SK-N-SH (cell line): ENCODE results near the gene ZBTB46. TPM values are rescaled to one million over a fixed set of nuclear protein-coding genes. Genes with fewer than 3 reads are reported as not detected.

Experiments
- CTCF ChIA-PET: fragments of 300-600, 350-600 bp; formaldehyde crosslinking; extraction: SDS; loops from one replicate; lab custom pipeline; 2021; lab: Yijun Ruan, JAX
- POLR2A ChIA-PET: fragments of 350-600 bp; sonication (Branson Sonifier 250); formaldehyde crosslinking; extraction: SDS; loops from one replicate; lab custom pipeline; 2020; ENCODE audit warnings: antibody characterized with exemption, inconsistent platforms; lab: Yijun Ruan, JAX
- DNase-seq: peaks from one replicate; pipeline ENCODE4 v3.0.0; 2012
- H2AFZ ChIP-seq: fragments of 200-600 bp; sonication (generic); 2 replicates; pipeline ENCODE4 v1.8.1; 2016; ENCODE audit warnings: antibody characterized with exemption, mild to moderate bottlenecking, low read depth
- H3F3A ChIP-seq: fragments of 200-600 bp; sonication (generic); replicated peaks from 2 replicates; pipeline ENCODE3; 2016; ENCODE audit warnings: antibody characterized with exemption, mild to moderate bottlenecking; ENCODE audit not compliant: insufficient read depth
- H3K27ac ChIP-seq, 2 experiments: fragments of 200-500 bp in 1 of 2; fragments of 200-600 bp in 1 of 2; sonication (Bioruptor generic) in 1 of 2; sonication (generic), shearing (Covaris generic) in 1 of 2; 2 replicates each; pipeline versions ENCODE4 v1.5.1 to v1.6.1; 2014 to 2016; ENCODE audit warnings: low read depth in 2 of 2, inconsistent platforms in 1 of 2, low read length in 1 of 2, mild to moderate bottlenecking in 1 of 2, mixed read lengths in 1 of 2
- H3K27me3 ChIP-seq: fragments of 200-600 bp; sonication (generic), shearing (Covaris generic); 2 replicates; pipeline ENCODE4 v1.6.1; 2016; ENCODE audit warnings: mixed run types; ENCODE audit not compliant: insufficient read depth
- H3K36me3 ChIP-seq, 2 experiments: fragments of 200-500 bp in 1 of 2; fragments of 200-600 bp in 1 of 2; sonication (Bioruptor generic) in 1 of 2; sonication (generic) in 1 of 2; replicated peaks in 1 of 2; 2 replicates each; pipeline versions ENCODE3 to v1.5.1; 2014 to 2016; ENCODE audit warnings: low read length in 1 of 2, mild to moderate bottlenecking in 1 of 2; ENCODE audit not compliant: insufficient read depth in 2 of 2, control insufficient read depth in 1 of 2
- H3K4me1 ChIP-seq, 2 experiments: fragments of 200-500 bp in 1 of 2; fragments of 200-600 bp in 1 of 2; sonication (Bioruptor generic) in 1 of 2; sonication (generic), shearing (Covaris generic) in 1 of 2; 2 replicates each; pipeline versions ENCODE4 v1.5.1 to v1.6.1; 2014 to 2016; ENCODE audit warnings: low read depth in 1 of 2, low read length in 1 of 2, mixed run types in 1 of 2; ENCODE audit not compliant: insufficient read depth in 2 of 2, control insufficient read depth in 1 of 2
- H3K4me2 ChIP-seq: fragments of 200-600 bp; sonication (generic), shearing (Covaris generic); 2 replicates; pipeline ENCODE4 v1.6.1; 2017; ENCODE audit warnings: mixed run types
- H3K4me3 ChIP-seq, 2 experiments: fragments of 200-500 bp in 1 of 2; fragments of 200-600 bp in 1 of 2; sonication (Bioruptor generic) in 1 of 2; sonication (generic), shearing (Covaris generic) in 1 of 2; 2 replicates each; pipeline versions ENCODE4 v1.5.1 to v1.8.1; 2014 to 2016; ENCODE audit warnings: low read depth in 2 of 2, inconsistent platforms in 1 of 2, low read length in 1 of 2, mild to moderate bottlenecking in 1 of 2, mixed read lengths in 1 of 2, moderate library complexity in 1 of 2
- H3K79me2 ChIP-seq: fragments of 200-600 bp; sonication (generic); 2 replicates; pipeline ENCODE4 v1.8.1; 2017; ENCODE audit warnings: mild to moderate bottlenecking; ENCODE audit not compliant: insufficient read depth
- H3K9ac ChIP-seq: fragments of 200-600 bp; sonication (generic); 2 replicates; pipeline ENCODE4 v1.6.1; 2017; ENCODE audit warnings: mixed run types
- H3K9me2 ChIP-seq: fragments of 200-600 bp; sonication (generic); 2 replicates; pipeline ENCODE4 v1.6.1; 2017; ENCODE audit warnings: mixed run types
- H3K9me3 ChIP-seq: fragments of 200-600 bp; sonication (generic); 2 replicates; pipeline ENCODE4 v1.6.1; 2017; ENCODE audit warnings: mixed run types, mild to moderate bottlenecking, moderate library complexity
- H4K20me1 ChIP-seq: fragments of 200-600 bp; sonication (generic); 2 replicates; pipeline ENCODE4 v1.6.1; 2017; ENCODE audit warnings: mild to moderate bottlenecking, mixed run types; ENCODE audit not compliant: insufficient read depth
- CHD2 ChIP-seq: fragments of 150-350 bp; IDR thresholded peaks from 2 replicates; pipeline ENCODE4 v1.6.1; 2018; ENCODE audit warnings: low read length; ENCODE audit not compliant: partially characterized antibody
- ELF1 ChIP-seq: IDR thresholded peaks from 2 replicates; pipeline ENCODE4 v1.4.0; 2012
- EP300 ChIP-seq, 2 experiments: IDR thresholded peaks; 2 replicates each; pipeline versions ENCODE4 v1.4.0 to v1.6.1; 2012; ENCODE audit warnings: borderline replicate concordance in 1 of 2, low read depth in 1 of 2, low read length in 1 of 2
- EZH2phosphoT487 ChIP-seq: fragments of 200-600 bp; sonication (generic); IDR thresholded peaks from 2 replicates; pipeline ENCODE4 v1.6.1; 2017; ENCODE audit warnings: low read depth, mixed run types, mild to moderate bottlenecking, antibody characterized with exemption, moderate library complexity, borderline replicate concordance
- GATA2 ChIP-seq: sonication (generic); formaldehyde crosslinking; IDR thresholded peaks from 2 replicates; pipeline ENCODE4 v1.5.0; 2020; ENCODE audit warnings: mild to moderate bottlenecking, missing genetic modification reagents
- MEF2A ChIP-seq: IDR thresholded peaks from 2 replicates; pipeline ENCODE4 v1.4.0; 2012; ENCODE audit warnings: low read depth, borderline replicate concordance
- MXI1 ChIP-seq: IDR thresholded peaks from 2 replicates; pipeline ENCODE4 v1.6.1; 2012; ENCODE audit warnings: mild to moderate bottlenecking, low read depth, low read length, improper control_type of control experiment
- NFIC ChIP-seq: IDR thresholded peaks from 2 replicates; pipeline ENCODE4 v1.4.0; 2012; ENCODE audit warnings: borderline replicate concordance
- RCOR1 ChIP-seq: fragments of 150-350 bp; IDR thresholded peaks from 2 replicates; pipeline ENCODE4 v1.6.1; 2017; ENCODE audit warnings: antibody characterized with exemption, low read length
- TCF12 ChIP-seq: IDR thresholded peaks from 2 replicates; pipeline ENCODE4 v1.4.0; 2012
- WGBS: methylation state at CpG from one replicate; pipeline ENCODE4 v1.1.6; 2017; ENCODE audit warnings: low lambda C conversion rate; 5-methylcytosine and 5-hydroxymethylcytosine counted together
- polyA plus RNA-seq, 3 experiments: library from polyadenylated mRNA; depleted of rRNA; stranded (reverse); fragments of >200 nt; gene quantifications; 2 replicates each; pipeline ENCODE4 v1.2.3, GENCODE V29; 2012
- TF ChIP-seq, protein P1 (sequence below): IDR thresholded peaks from 2 replicates; pipeline ENCODE4; 2012
- TF ChIP-seq, protein P2 (sequence below): fragments of 200-600 bp; sonication (generic); IDR thresholded peaks from 2 replicates; pipeline ENCODE4 v1.6.1; 2017; ENCODE audit warnings: antibody characterized with exemption, mild to moderate bottlenecking, moderate library complexity
- TF ChIP-seq, protein P3 (sequence below): IDR thresholded peaks from 2 replicates; pipeline ENCODE4 v1.6.1; 2012; ENCODE audit warnings: mild to moderate bottlenecking, low read depth, low read length, moderate library complexity

Gene ZBTB46
- polyA plus RNA-seq, 1 of the 3 experiments (the other 2 are of a cell fraction), result 0.15 TPM

DNA sequence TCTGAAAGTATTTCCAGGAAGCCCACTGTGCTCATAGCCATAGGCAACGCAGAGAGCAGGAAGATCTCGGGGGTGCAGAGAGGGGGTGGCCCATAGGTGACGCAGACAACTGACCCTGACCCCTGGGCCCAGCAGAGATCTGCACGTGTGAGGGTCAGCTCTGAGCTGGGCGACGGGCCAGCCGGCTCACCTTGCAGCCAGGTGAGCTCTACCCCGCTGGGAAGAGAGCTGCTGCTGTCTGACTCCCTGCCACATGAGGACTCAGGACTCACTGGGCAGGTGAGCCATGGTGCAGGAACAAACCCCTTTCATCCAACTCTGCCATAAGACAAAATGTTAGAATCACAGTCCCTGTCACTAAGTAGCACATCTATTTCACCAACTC lies 19.6 kb downstream of the ZBTB46 start:
- Histone ChIP-seq H3K4me1 (no peaks in the 10 kb centered on the region), H3F3A (peaks cover 9% of the 10 kb centered on the region), H3K79me2 (no peaks in the 10 kb centered on the region), H3K27ac (no peak overlapping the region), H4K20me1 (peaks cover 4% of the 10 kb centered on the region; the same call in 1 of the 2 replicates), H3K36me3 (no peaks in the 10 kb centered on the region), H3K4me3 (no peak overlapping the region), H3K27me3 (no peaks in the 10 kb centered on the region), H2AFZ (no peak overlapping the region), H3K9ac (no peak overlapping the region), H3K9me2 (no peaks in the 10 kb centered on the region), H3K9me3 (no peaks in the 10 kb centered on the region), H3K4me2 (no peak overlapping the region)
- 63% methylated on average over 3 of the region's 8 CpGs for WGBS
- DNase-seq, result no peak
- TF ChIP-seq, protein P1, sequence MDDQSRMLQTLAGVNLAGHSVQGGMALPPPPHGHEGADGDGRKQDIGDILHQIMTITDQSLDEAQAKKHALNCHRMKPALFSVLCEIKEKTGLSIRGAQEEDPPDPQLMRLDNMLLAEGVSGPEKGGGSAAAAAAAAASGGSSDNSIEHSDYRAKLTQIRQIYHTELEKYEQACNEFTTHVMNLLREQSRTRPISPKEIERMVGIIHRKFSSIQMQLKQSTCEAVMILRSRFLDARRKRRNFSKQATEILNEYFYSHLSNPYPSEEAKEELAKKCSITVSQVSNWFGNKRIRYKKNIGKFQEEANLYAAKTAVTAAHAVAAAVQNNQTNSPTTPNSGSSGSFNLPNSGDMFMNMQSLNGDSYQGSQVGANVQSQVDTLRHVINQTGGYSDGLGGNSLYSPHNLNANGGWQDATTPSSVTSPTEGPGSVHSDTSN, result no peak
- TF ChIP-seq RCOR1, result no peak
- no peak for TF ChIP-seq NFIC
- TF ChIP-seq MEF2A, result no peak
- ChIA-PET POLR2A (no interaction called here), CTCF (interaction anchor here (0.8 to 3.2 kb wide), 4 partner anchors 16 to 52 kb away, joined by 3 to 19 read pairs (median 4); no protein-coding TSS in a partner anchor)

DNA sequence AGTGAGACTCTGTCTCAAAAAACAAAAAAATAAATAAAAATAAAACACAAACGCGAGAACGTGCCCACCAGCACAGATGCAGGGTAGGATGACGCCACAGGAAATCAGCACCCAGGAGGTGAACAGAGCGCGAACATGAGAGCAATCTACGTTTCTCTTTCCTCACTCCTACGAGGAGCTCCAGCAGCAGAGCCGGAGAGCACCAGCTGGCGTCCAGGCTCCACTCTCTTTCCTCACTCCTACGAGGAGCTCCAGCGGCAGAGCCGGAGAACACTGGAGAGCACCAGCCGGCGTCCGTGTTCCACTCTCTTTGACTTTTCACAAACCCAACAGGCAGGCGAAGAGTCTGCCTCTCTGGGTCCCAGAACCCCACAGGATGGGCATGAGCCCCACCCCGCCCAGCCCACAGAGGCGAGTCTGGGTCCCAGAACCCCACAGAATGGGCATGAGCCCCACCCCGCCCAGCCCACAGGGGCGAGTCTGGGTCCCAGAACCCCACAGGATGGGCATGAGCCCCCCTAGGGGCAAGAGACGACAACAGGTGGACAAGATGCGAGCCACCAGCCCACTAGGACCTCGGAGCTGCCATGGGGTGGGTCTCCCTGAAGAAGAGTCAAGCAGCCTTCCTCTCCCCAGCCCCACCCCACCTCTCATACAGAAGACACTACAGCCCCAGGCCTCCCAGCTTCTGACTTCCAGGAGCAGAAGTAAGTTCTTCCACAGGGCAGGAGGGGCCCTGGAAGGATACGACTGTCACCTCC lies 20.2 kb downstream of the ZBTB46 start:
- no peak overlapping the region for H3K4me3 ChIP-seq
- no peaks in the 10 kb centered on the region for H3K4me1 ChIP-seq
- WGBS, result 80% methylated on average over 21 of the region's 25 CpGs
- TF ChIP-seq, protein P2, sequence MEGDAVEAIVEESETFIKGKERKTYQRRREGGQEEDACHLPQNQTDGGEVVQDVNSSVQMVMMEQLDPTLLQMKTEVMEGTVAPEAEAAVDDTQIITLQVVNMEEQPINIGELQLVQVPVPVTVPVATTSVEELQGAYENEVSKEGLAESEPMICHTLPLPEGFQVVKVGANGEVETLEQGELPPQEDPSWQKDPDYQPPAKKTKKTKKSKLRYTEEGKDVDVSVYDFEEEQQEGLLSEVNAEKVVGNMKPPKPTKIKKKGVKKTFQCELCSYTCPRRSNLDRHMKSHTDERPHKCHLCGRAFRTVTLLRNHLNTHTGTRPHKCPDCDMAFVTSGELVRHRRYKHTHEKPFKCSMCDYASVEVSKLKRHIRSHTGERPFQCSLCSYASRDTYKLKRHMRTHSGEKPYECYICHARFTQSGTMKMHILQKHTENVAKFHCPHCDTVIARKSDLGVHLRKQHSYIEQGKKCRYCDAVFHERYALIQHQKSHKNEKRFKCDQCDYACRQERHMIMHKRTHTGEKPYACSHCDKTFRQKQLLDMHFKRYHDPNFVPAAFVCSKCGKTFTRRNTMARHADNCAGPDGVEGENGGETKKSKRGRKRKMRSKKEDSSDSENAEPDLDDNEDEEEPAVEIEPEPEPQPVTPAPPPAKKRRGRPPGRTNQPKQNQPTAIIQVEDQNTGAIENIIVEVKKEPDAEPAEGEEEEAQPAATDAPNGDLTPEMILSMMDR, result no peak
- TF ChIP-seq EP300 (IDR thresholded peaks at IDR 0.05; ENCODE audit: borderline replicate concordance in 1 of 2, low read depth in 1 of 2, low read length in 1 of 2) (no peak), CHD2 (no peak), EZH2phosphoT487 (no peak), TCF12 (no peak), MXI1 (no peak), GATA2 (CRISPR knock-in tag) (no peak), MEF2A (no peak), RCOR1 (no peak), ELF1 (no peak)
- TF ChIP-seq, protein P3, sequence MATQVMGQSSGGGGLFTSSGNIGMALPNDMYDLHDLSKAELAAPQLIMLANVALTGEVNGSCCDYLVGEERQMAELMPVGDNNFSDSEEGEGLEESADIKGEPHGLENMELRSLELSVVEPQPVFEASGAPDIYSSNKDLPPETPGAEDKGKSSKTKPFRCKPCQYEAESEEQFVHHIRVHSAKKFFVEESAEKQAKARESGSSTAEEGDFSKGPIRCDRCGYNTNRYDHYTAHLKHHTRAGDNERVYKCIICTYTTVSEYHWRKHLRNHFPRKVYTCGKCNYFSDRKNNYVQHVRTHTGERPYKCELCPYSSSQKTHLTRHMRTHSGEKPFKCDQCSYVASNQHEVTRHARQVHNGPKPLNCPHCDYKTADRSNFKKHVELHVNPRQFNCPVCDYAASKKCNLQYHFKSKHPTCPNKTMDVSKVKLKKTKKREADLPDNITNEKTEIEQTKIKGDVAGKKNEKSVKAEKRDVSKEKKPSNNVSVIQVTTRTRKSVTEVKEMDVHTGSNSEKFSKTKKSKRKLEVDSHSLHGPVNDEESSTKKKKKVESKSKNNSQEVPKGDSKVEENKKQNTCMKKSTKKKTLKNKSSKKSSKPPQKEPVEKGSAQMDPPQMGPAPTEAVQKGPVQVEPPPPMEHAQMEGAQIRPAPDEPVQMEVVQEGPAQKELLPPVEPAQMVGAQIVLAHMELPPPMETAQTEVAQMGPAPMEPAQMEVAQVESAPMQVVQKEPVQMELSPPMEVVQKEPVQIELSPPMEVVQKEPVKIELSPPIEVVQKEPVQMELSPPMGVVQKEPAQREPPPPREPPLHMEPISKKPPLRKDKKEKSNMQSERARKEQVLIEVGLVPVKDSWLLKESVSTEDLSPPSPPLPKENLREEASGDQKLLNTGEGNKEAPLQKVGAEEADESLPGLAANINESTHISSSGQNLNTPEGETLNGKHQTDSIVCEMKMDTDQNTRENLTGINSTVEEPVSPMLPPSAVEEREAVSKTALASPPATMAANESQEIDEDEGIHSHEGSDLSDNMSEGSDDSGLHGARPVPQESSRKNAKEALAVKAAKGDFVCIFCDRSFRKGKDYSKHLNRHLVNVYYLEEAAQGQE, result no peak
- H3K9ac ChIP-seq, result no peak overlapping the region
- H3K79me2 ChIP-seq, result no peaks in the 10 kb centered on the region
- H3K4me2 ChIP-seq, result no peak overlapping the region
- CTCF ChIA-PET, result interaction anchor here (1.0 to 3.2 kb wide), 3 partner anchors 19 to 53 kb away, joined by 3 to 19 read pairs (median 4); no protein-coding TSS in a partner anchor
- POLR2A ChIA-PET, result no interaction called here
- no peaks in the 10 kb centered on the region for H3K9me3 ChIP-seq
- peaks cover 4% of the 10 kb centered on the region; the same call in 1 of the 2 replicates for H4K20me1 ChIP-seq
- H3K27me3 ChIP-seq, result no peaks in the 10 kb centered on the region
- no peak overlapping the region for H3K27ac ChIP-seq
- no peak overlapping the region for H2AFZ ChIP-seq
- no peaks in the 10 kb centered on the region for H3K36me3 ChIP-seq
- no peak for DNase-seq
- H3F3A ChIP-seq, result peaks cover 9% of the 10 kb centered on the region
- no peaks in the 10 kb centered on the region for H3K9me2 ChIP-seq
